ENCODE measurements around the gene AHCYL1. TPM values are rescaled to one million over a fixed set of nuclear protein-coding genes. Genes with fewer than 3 reads are reported as not detected.

AHCYL1 gene
- total RNA-seq, 4 donors from 2014 or later, result 51.2 to 96.4 (median 80.9) TPM

- H3K36me3 ChIP-seq, result peaks cover 0 to 8% (median 0%) of the 10 kb centered on the region in 3 donors
- no peaks in the 10 kb centered on the region for H3K9me3 ChIP-seq
- no peak overlapping the region for H3K4me3 ChIP-seq
- DNase-seq, result no peak
- no peak for TF ChIP-seq CTCF (IDR thresholded peaks at IDR 0.05)
- no peak for TF ChIP-seq POLR2A (IDR thresholded peaks at IDR 0.05)
- peak overlapping the region in 1 of 4 donors; percentile 47 for H3K27ac ChIP-seq
- H3K4me1 ChIP-seq, result peaks cover 0 to 42% (median 0%) of the 10 kb centered on the region in 4 donors
- no peaks in the 10 kb centered on the region for H3K27me3 ChIP-seq
These were observed 9.3 kb downstream of the AHCYL1 start for GRCh38 chr1:109993885-109994284.

- H3K9me3 ChIP-seq, result no peaks in the 10 kb centered on the region
- H3K4me1 ChIP-seq, result peaks cover 0 to 36% (median 0%) of the 10 kb centered on the region in 4 donors
- H3K36me3 ChIP-seq, result peaks cover 0 to 8% (median 0%) of the 10 kb centered on the region in 3 donors
- H3K4me3 ChIP-seq, result no peak overlapping the region
- no peak for DNase-seq
- H3K27me3 ChIP-seq, result no peaks in the 10 kb centered on the region
- no peak for TF ChIP-seq CTCF (IDR thresholded peaks at IDR 0.05)
- no peak for TF ChIP-seq POLR2A (IDR thresholded peaks at IDR 0.05)
- peak overlapping the region in 1 of 4 donors; percentile 47 for H3K27ac ChIP-seq
These were observed 10.1 kb downstream of the AHCYL1 start for GRCh38 chr1:109994654-109995053.

- H3K4me3 ChIP-seq, result no peak overlapping the region
- no peaks in the 10 kb centered on the region for H3K27me3 ChIP-seq
- DNase-seq, result no peak
- no peaks in the 10 kb centered on the region for H3K9me3 ChIP-seq
- TF ChIP-seq POLR2A (IDR thresholded peaks at IDR 0.05) (no peak), CTCF (IDR thresholded peaks at IDR 0.05) (no peak)
- H3K36me3 ChIP-seq, result peaks cover 0 to 8% (median 0%) of the 10 kb centered on the region in 3 donors
- H3K4me1 ChIP-seq, result peaks cover 0 to 30% (median 0%) of the 10 kb centered on the region in 4 donors
- H3K27ac ChIP-seq, result peak overlapping the region in 1 of 4 donors; percentile 47
These were observed 11.0 kb downstream of the AHCYL1 start for GRCh38 chr1:109995536-109995935.

GRCh38 chr1:109996476-109996875, 11.9 kb downstream of the AHCYL1 start:
- Histone ChIP-seq H3K27ac (peak overlapping the region in 1 of 4 donors; percentile 33), H3K4me3 (no peak overlapping the region), H3K27me3 (no peaks in the 10 kb centered on the region), H3K36me3 (peaks cover 0 to 8% (median 0%) of the 10 kb centered on the region in 3 donors), H3K4me1 (peaks cover 0 to 30% (median 0%) of the 10 kb centered on the region in 4 donors), H3K9me3 (no peaks in the 10 kb centered on the region)
- no peak for DNase-seq
- no peak for TF ChIP-seq CTCF (IDR thresholded peaks at IDR 0.05)
- no peak for TF ChIP-seq POLR2A (IDR thresholded peaks at IDR 0.05)

GRCh38 chr1:109997204-109997866, 12.8 kb downstream of the AHCYL1 start:
- peaks cover 0 to 8% (median 0%) of the 10 kb centered on the region in 3 donors for H3K36me3 ChIP-seq
- no peak for DNase-seq
- peaks cover 0 to 30% (median 0%) of the 10 kb centered on the region in 4 donors for H3K4me1 ChIP-seq
- H3K27ac ChIP-seq, result peak overlapping the region in 1 of 4 donors; percentile 33
- TF ChIP-seq CTCF (IDR thresholded peaks at IDR 0.05) (no peak), POLR2A (IDR thresholded peaks at IDR 0.05) (no peak)
- no peaks in the 10 kb centered on the region for H3K27me3 ChIP-seq
- no peak overlapping the region for H3K4me3 ChIP-seq
- no peaks in the 10 kb centered on the region for H3K9me3 ChIP-seq
